COLO668 (cell line): ENCODE results near the gene NBEA.

Experiments
- DNase-seq: peaks from one replicate; lab custom pipeline; 2025; ENCODE audit not compliant: unreplicated experiment; lab: John Stamatoyannopoulos, UW

Gene NBEA

GRCh38 chr13:35695448-35695770 lies 753.3 kb downstream of the NBEA start:
- DNase-seq: no peak

DNA sequence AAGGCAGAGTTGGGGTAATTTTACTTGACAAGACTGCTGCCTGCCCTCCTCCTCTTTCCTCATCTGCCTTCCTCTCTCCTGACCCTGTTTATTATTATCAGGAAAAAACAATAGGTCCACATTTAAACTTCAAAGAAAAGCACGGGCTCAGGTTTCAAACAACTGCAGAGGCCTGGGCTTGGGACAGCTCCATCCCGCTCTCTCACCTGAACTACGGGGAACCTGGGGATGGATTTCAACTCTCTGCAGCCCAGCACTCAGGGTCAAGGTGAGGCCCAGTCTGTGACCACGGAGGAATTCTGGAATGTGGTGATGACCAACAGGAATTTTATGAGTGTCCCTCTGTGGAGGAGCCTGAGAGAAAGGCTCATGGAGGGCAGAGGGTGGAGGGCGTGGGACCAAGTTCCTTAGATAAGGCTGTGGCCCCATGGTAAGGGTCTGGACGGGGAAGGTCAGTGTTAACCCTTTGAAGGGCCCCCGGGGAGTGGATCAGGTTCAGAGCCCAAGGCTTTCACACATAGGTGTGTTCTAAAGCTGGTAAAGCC lies 755.2 kb downstream of the NBEA start:
- no peak for DNase-seq

DNA sequence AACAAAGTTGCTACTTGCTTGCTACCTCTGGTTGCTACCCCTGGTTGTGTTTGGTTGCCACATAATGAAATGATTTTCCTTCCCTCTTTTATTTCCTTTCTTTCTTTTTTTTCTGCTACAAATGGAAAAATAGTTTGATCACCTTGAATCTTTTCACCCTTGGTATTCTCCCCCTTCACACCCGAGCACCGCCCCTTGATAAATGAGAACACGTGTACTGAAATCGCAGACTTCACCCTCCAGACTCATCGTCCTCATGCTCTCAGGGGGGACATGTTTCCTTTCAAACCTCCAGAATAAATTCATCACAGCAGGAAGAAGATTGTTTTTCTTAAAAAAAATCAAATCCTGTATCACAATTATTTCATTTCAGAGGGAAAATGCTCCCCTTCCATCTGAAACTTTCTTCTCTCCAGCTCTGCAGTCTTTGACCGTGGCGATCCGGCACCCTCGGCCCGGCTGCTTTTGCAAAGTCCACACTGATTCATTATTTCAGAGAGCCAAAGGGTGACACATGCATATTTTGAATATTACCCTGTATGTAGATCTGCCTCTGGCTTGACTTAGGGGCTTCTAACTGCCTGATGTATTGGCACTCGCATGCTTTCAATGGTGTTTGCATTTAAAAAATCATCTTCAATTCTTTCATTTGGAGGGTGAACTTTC lies 757.0 kb downstream of the NBEA start:
- DNase-seq: no peak

- DNase-seq: no peak
These were observed 757.9 kb downstream of the NBEA start for GRCh38 chr13:35699825-35700510.

- no peak for DNase-seq
These were observed 758.6 kb downstream of the NBEA start for GRCh38 chr13:35700671-35701070.

- DNase-seq: no peak
These were observed 760.2 kb downstream of the NBEA start for GRCh38 chr13:35702316-35702715.

DNA sequence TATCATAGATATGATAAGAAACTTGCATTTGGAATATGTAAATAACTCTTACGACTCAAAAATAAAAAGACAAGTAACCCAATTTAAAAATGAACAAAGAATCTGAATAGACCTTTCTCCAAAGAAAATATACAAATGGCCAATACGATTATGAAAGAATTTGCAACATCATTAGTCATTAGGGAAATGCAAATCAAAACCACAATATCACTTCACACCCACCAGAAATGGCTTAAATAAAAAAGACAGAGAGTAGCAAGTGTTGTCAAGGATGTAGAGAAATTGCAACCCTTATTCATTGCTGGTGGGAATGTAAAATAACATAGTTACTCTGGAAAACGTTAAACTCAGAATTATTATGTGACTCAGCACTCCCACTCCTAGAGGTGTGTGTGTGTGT lies 761.0 kb downstream of the NBEA start:
- DNase-seq: no peak

GRCh38 chr13:35704331-35704730 lies 762.3 kb downstream of the NBEA start:
- no peak for DNase-seq

DNA sequence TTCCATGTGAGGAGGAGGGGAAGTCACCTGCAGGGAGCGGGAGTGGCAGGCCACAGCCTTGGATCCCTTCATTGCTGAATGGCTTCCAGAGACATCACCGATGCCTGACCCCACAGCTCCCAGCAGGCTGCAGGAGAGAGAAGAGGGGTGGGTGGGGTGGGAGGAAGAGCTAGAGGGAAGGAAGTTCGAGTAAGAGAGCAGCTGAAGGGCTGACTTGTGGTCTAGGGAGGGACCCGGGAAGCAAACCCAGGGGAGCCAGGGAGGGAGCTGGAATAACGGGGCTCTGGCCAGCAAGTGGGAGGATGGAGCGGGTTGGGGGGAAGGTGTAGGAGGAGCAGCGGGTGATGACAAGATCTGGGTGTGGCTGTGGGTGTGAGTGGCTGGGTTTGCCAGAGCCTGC lies 764.2 kb downstream of the NBEA start:
- no peak for DNase-seq

GRCh38 chr13:35706721-35707120 lies 764.7 kb downstream of the NBEA start:
- DNase-seq: no peak

GRCh38 chr13:35711909-35712308 lies 769.8 kb downstream of the NBEA start:
- DNase-seq: no peak

- DNase-seq: peak; percentile 58
These were observed 771.1 kb downstream of the NBEA start for GRCh38 chr13:35712907-35713761.

- DNase-seq: no peak
These were observed 772.1 kb downstream of the NBEA start for GRCh38 chr13:35714121-35714520.

- DNase-seq: no peak
These were observed 772.7 kb downstream of the NBEA start for GRCh38 chr13:35714588-35715377.

DNA sequence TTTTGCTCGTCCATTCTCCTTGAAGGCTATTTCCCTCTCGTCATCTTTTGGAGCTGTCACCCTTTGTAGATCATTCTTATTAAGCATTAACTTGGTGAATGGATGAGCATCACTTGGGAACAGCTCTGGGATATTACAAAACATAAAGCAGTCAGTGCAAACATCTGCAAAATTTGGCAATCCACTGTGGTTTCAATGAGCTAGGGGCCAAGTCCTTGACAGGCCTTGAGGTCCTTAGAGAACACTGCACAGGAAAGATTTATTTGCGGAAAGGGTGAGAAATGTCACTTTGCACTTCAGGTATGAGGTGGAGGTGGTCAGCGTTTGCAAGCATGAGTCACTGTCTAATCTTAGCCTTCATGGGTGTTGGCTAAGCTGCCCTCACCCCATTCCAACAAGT lies 774.1 kb downstream of the NBEA start:
- DNase-seq: no peak

DNA sequence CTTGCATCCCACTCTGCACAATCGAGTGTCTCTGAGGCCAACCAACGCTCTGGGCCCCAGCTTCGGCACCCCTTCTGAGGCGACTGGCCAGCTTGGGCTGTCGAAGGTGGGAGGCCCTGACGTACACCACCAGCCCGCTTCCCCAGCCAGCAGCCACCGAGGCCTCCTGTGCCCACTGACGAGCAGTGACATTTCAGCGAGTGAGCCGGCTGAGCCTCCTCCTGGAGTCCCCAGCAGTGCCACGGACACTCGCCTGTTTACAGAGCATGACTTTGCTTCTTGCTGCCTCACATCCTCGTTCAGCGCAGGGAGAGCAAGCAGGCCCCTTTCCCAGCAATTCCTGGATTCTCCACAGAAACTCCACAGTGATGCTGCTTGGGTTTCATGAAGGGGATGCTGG lies 774.7 kb downstream of the NBEA start:
- DNase-seq: no peak

DNA sequence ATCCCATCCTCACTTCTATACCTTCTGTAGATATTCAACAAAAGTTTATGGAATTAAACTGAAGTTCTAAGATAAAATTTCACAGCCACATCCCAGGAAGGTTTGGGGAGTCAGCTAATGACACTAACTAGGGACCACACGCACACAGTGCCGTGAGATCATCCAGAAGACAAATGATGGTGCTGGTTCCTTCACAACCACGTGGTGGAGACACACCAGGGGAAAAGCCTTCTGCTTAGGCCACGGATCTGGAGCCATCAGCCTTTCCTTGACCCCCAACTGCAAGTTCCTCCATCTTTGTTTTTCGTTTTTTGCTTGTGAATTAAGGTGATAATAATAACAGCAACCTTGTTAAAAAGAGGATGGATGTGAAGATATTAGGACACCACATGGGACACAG lies 776.0 kb downstream of the NBEA start:
- no peak for DNase-seq

DNA sequence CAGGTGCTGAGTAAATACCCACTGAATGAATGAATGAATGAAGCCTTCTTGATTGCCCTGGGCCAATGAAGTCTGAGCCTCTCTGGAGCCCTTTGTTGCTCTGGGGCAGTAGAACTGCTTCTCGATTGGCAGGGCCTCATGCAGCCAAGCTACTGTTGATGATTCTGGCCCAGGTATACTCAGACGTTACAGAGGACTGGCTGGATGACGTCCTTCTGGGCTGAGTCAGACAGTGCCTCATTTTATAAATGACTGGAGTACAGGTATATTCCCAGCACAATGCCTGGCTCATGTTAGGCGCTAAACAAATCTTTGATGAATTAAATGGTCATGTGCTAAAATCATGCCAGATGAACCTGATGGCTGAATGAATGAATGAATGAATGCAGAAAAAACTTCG lies 778.2 kb downstream of the NBEA start:
- DNase-seq: no peak

DNA sequence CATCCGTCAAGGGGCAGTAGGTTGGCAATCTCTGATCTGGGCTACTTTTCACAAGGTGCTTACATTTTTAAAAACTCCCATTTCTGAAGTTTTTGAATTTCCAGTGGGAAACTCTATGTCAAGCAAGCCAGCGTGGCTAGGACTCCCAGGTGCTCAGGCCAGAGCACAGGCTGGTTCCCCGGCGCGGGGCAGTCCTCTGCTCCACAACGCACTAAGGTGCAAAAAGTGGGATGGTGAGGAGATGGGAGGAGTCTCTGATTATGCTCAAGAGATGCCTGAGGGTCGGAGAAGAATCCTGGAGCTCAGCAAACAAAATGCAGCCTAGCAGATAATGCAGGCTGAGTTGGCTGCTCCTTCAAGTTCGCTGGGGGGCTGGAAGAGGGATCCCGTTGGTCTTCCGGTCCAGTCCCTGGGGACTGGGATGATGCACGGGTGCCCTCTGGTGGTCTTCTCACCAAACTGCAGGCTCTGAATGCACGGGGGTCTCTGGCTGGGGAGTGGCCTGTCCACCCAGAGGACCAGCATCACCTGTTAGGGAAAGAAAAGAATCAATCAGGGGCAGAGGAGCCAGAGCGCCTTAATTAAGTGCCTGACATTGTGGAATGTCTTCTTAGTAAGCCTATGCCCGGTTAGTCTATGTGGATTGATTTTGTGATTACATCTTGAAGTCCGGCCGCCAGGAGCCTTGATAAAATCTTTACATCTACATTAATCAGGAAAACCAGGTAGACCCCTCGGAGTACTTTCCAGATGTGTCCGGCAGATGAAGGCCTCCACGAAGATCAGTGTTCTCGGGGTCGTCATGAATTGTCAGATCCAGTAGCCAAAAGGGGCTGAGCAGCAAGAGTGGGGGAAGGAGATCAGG lies 778.9 kb downstream of the NBEA start:
- DNase-seq: peak; percentile 74
